Neural cell (in vitro differentiated cells): ENCODE data around the gene TMTC3. TPM values are rescaled to one million over a fixed set of nuclear protein-coding genes. Genes with fewer than 3 reads are reported as not detected.

Experiments used
- H2AFZ ChIP-seq: fragments of 200-600, 300-800 bp; sonication (generic), shearing (Covaris generic); 2 replicates; pipeline ENCODE4 v1.6.0; 2014; ENCODE audit warnings: low read depth, mild to moderate bottlenecking, antibody characterized with exemption, low read length, moderate library complexity
- H3F3A ChIP-seq: fragments of 200-600 bp; shearing (Covaris generic); 2 replicates; pipeline ENCODE4 v1.6.1; 2016; ENCODE audit warnings: mild to moderate bottlenecking, moderate library complexity, mixed read lengths, antibody characterized with exemption, low read length; ENCODE audit not compliant: insufficient read depth, poor library complexity, severe bottlenecking
- H3K27ac ChIP-seq: fragments of 200-600, 300-800 bp; sonication (generic), shearing (Covaris generic); 2 replicates; pipeline ENCODE4 v1.5.1; 2014; ENCODE audit warnings: mild to moderate bottlenecking, low read length, moderate library complexity
- H3K27me3 ChIP-seq: fragments of 300-800, 200-600 bp; sonication (generic), shearing (Covaris generic); 2 replicates; pipeline ENCODE4 v1.6.0; 2014; ENCODE audit warnings: mild to moderate bottlenecking, low read depth, low read length, moderate library complexity; ENCODE audit not compliant: insufficient read depth
- H3K36me3 ChIP-seq: fragments of 300-800, 200-600 bp; sonication (generic), shearing (Covaris generic); 2 replicates; pipeline ENCODE4 v1.5.1; 2014; ENCODE audit warnings: mild to moderate bottlenecking, antibody characterized with exemption, low read length, moderate library complexity; ENCODE audit not compliant: insufficient read depth
- H3K4me2 ChIP-seq: fragments of 300-800, 200-600 bp; sonication (generic), shearing (Covaris generic); 2 replicates; pipeline ENCODE4 v1.6.0; 2014; ENCODE audit warnings: mild to moderate bottlenecking, low read length
- H3K4me3 ChIP-seq: fragments of 300-800, 200-600 bp; sonication (generic), shearing (Covaris generic); 2 replicates; pipeline ENCODE4 v1.5.1; 2014; ENCODE audit warnings: mild to moderate bottlenecking, low read length, moderate library complexity
- H3K79me2 ChIP-seq: fragments of 200-600 bp; shearing (Covaris generic); replicated peaks from 2 replicates; pipeline ENCODE4 v1.6.0; 2014; ENCODE audit warnings: mild to moderate bottlenecking, low read length, moderate library complexity; ENCODE audit not compliant: insufficient read depth
- H3K9ac ChIP-seq: fragments of 300-800, 200-600 bp; sonication (generic), shearing (Covaris generic); 2 replicates; pipeline ENCODE4 v1.6.1; 2016; ENCODE audit warnings: mild to moderate bottlenecking, low read length, mixed read lengths
- H3K9me2 ChIP-seq: fragments of 200-600 bp; shearing (Covaris generic); 2 replicates; pipeline ENCODE4 v1.6.1; 2016; ENCODE audit warnings: mild to moderate bottlenecking, low read length, mixed read lengths; ENCODE audit not compliant: insufficient read depth
- H3K9me3 ChIP-seq: fragments of 200-600, 300-800 bp; sonication (generic), shearing (Covaris generic); 2 replicates; pipeline ENCODE4 v1.6.1; 2016; ENCODE audit warnings: mild to moderate bottlenecking, mixed run types, low read length, moderate library complexity, mixed read lengths
- H4K20me1 ChIP-seq: fragments of 200-600 bp; shearing (Covaris generic); 2 replicates; pipeline ENCODE4 v1.6.1; 2016; ENCODE audit warnings: mild to moderate bottlenecking, mixed run types; ENCODE audit not compliant: insufficient read depth
- CTCF ChIP-seq: fragments of 450-650 bp; IDR thresholded peaks from 2 replicates; pipeline ENCODE4 v1.5.1; 2014; ENCODE audit warnings: antibody characterized with exemption, mild to moderate bottlenecking, moderate library complexity; ENCODE audit not compliant: poor library complexity, severe bottlenecking
- EP300 ChIP-seq: fragments of 450-650 bp; conservative IDR thresholded peaks from 2 replicates; pipeline ENCODE4 v1.6.1; 2014; ENCODE audit warnings: antibody characterized with exemption, mild to moderate bottlenecking, moderate library complexity; ENCODE audit not compliant: poor library complexity, severe bottlenecking
- EZH2 ChIP-seq: fragments of 200-600, 300-800 bp; shearing (Covaris generic), sonication (generic); IDR thresholded peaks from 2 replicates; pipeline ENCODE4 v1.6.1; 2014; ENCODE audit warnings: antibody characterized with exemption, low read length, borderline replicate concordance, mild to moderate bottlenecking; ENCODE audit not compliant: insufficient read depth, poor library complexity, severe bottlenecking
- MXI1 ChIP-seq: fragments of 450-650 bp; conservative IDR thresholded peaks from 2 replicates; pipeline ENCODE4 v1.6.1; 2014; ENCODE audit warnings: antibody characterized with exemption, mild to moderate bottlenecking; ENCODE audit not compliant: poor library complexity, severe bottlenecking
- POLR2AphosphoS5 ChIP-seq: IDR thresholded peaks from 2 replicates; pipeline ENCODE4 v1.6.1; 2012
- RAD21 ChIP-seq: fragments of 450-650 bp; conservative IDR thresholded peaks from 2 replicates; pipeline ENCODE4 v1.6.1; 2014; ENCODE audit warnings: antibody characterized with exemption, mild to moderate bottlenecking, moderate library complexity
- REST ChIP-seq: IDR thresholded peaks from 2 replicates; pipeline ENCODE4 v1.6.1; 2012; ENCODE audit warnings: borderline replicate concordance
- SMC3 ChIP-seq: fragments of 450-650 bp; conservative IDR thresholded peaks from 2 replicates; pipeline ENCODE4 v1.6.1; 2014; ENCODE audit warnings: antibody characterized with exemption, mild to moderate bottlenecking, moderate library complexity; ENCODE audit not compliant: poor library complexity
- TAF1 ChIP-seq: IDR thresholded peaks from 2 replicates; pipeline ENCODE4 v1.6.1; 2012; ENCODE audit warnings: low read depth
- polyA plus RNA-seq: library from polyadenylated mRNA; depleted of rRNA; stranded (reverse); fragments of >200 nt; gene quantifications from 2 replicates; pipeline ENCODE4 v1.2.3, GENCODE V29; 2014

TMTC3 gene
- polyA plus RNA-seq, 1 donor from 2014 or later = 17.2 TPM

GRCh38 chr12:88223519-88223918, 81.4 kb downstream of the TMTC3 start:
- Histone ChIP-seq H3K9me2 (no peaks in the 10 kb centered on the region), H3K4me2 (no peak overlapping the region), H3K9ac (no peak overlapping the region), H4K20me1 (no peaks in the 10 kb centered on the region), H3F3A (no peaks in the 10 kb centered on the region), H3K27me3 (no peaks in the 10 kb centered on the region), H3K9me3 (peaks cover 5% of the 10 kb centered on the region), H3K79me2 (no peaks in the 10 kb centered on the region), H3K27ac (no peak overlapping the region), H2AFZ (no peak overlapping the region), H3K36me3 (no peaks in the 10 kb centered on the region), H3K4me3 (no peak overlapping the region)
- no peak for TF ChIP-seq EP300
- no peak for TF ChIP-seq RAD21
- no peak for TF ChIP-seq REST
- no peak for TF ChIP-seq EZH2
- TF ChIP-seq CTCF = no peak
- no peak for TF ChIP-seq TAF1
- TF ChIP-seq POLR2AphosphoS5 = no peak
- no peak for TF ChIP-seq MXI1
- no peak for TF ChIP-seq SMC3

- no peak overlapping the region for H3K4me2 ChIP-seq
- H4K20me1 ChIP-seq = no peaks in the 10 kb centered on the region
- H3K27ac ChIP-seq = no peak overlapping the region
- H3K4me3 ChIP-seq = no peak overlapping the region
- no peaks in the 10 kb centered on the region for H3K79me2 ChIP-seq
- TF ChIP-seq EP300 (no peak), TAF1 (no peak), REST (no peak), MXI1 (no peak), POLR2AphosphoS5 (no peak), EZH2 (no peak), CTCF (no peak), RAD21 (no peak), SMC3 (no peak)
- H3K9me3 ChIP-seq = no peaks in the 10 kb centered on the region
- H3K9me2 ChIP-seq = no peaks in the 10 kb centered on the region
- H3F3A ChIP-seq = no peaks in the 10 kb centered on the region
- H3K27me3 ChIP-seq = no peaks in the 10 kb centered on the region
- no peak overlapping the region for H2AFZ ChIP-seq
- no peak overlapping the region for H3K9ac ChIP-seq
- no peaks in the 10 kb centered on the region for H3K36me3 ChIP-seq
These were observed 83.7 kb downstream of the TMTC3 start for GRCh38 chr12:88225776-88226175.
